Left lung (tissue), 10 donors: Measurements from ENCODE around the gene INS. TPM values are rescaled to one million over a fixed set of nuclear protein-coding genes. Genes with fewer than 3 reads are reported as not detected.
A peak's percentile ranks its signal among the peaks of the same experiment; 100 is the strongest.

Source experiments
- ATAC-seq: fragments of 200-7000 bp; cut with Tn5 transposase; one replicate; pipeline ENCODE4 v1.9.1; 2020; ENCODE audit warnings: moderate library complexity
- DNase-seq, 4 donors: peaks; one replicate each; pipeline ENCODE4 v3.0.0-alpha.2; 2013 to 2020
- H3K27ac ChIP-seq, 2 donors: fragments of 200-600 bp; sonication (generic) in 1 of 2; one replicate each; pipeline versions ENCODE4 v1.5.0 to v1.8.0; 2020 to 2021
- H3K27me3 ChIP-seq, 2 donors: fragments of 200-600 bp; sonication (generic) in 1 of 2; one replicate each; pipeline versions ENCODE4 v1.5.0 to v1.8.0; 2020 to 2021
- H3K36me3 ChIP-seq, 2 donors: fragments of 200-600 bp; sonication (generic) in 1 of 2; one replicate each; pipeline versions ENCODE4 v1.5.0 to v1.8.0; 2020 to 2021
- H3K4me1 ChIP-seq, 2 donors: fragments of 200-600 bp; one replicate each; pipeline ENCODE4 v1.8.0; 2021
- H3K4me3 ChIP-seq, 2 donors: fragments of 200-600 bp; sonication (generic) in 1 of 2; one replicate each; pipeline versions ENCODE4 v1.5.0 to v1.8.0; 2020 to 2021; ENCODE audit warnings: mild to moderate bottlenecking in 1 of 2
- H3K9me3 ChIP-seq, 2 donors: fragments of 200-600 bp; sonication (generic) in 1 of 2; one replicate each; pipeline versions ENCODE4 v1.5.0 to v1.8.0; 2020 to 2021
- intact Hi-C, 2 donors: fragments of 100-400 bp; cut with DNase I; formaldehyde crosslinking; loops; one replicate each; pipeline versions ENCODE4 v1.11.2 to v1.14.2; 2022
- polyA plus RNA-seq, 6 donors: library from polyadenylated mRNA; unstranded; fragments of 120-200 nt; gene quantifications; one replicate each; pipeline ENCODE4 v1.2.1, GENCODE V29; 2013; ENCODE audit not compliant: insufficient read length in 6 of 6
- total RNA-seq, 2 donors: library from RNA; stranded (reverse); fragmentation: NEBNext Ultra II Directional; extraction: Animal tissue kit (Norgen Biotek cat#: 25700); gene quantifications; one replicate each; pipeline ENCODE4 v1.2.1, GENCODE V29; 2021
- TF ChIP-seq, protein P1 (sequence below), 2 donors: fragments of 200-600 bp; sonication (generic) in 1 of 2; IDR thresholded peaks; one replicate each; pipeline versions ENCODE4 v1.5.0 to v1.8.0; 2021; ENCODE audit warnings: antibody characterized with exemption in 2 of 2
- donor health status: DM: no; HTN: yes; CAD: no.
- donor health status: DM: no; HTN: no; CAD: no.

INS gene
- total and polyA plus RNA-seq, 8 donors = not detected

- no peaks in the 10 kb centered on the region for H3K9me3 ChIP-seq
- peaks cover 0 to 44% of the 10 kb centered on the region in 2 donors for H3K27me3 ChIP-seq
- TF ChIP-seq, protein P1, sequence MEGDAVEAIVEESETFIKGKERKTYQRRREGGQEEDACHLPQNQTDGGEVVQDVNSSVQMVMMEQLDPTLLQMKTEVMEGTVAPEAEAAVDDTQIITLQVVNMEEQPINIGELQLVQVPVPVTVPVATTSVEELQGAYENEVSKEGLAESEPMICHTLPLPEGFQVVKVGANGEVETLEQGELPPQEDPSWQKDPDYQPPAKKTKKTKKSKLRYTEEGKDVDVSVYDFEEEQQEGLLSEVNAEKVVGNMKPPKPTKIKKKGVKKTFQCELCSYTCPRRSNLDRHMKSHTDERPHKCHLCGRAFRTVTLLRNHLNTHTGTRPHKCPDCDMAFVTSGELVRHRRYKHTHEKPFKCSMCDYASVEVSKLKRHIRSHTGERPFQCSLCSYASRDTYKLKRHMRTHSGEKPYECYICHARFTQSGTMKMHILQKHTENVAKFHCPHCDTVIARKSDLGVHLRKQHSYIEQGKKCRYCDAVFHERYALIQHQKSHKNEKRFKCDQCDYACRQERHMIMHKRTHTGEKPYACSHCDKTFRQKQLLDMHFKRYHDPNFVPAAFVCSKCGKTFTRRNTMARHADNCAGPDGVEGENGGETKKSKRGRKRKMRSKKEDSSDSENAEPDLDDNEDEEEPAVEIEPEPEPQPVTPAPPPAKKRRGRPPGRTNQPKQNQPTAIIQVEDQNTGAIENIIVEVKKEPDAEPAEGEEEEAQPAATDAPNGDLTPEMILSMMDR (IDR thresholded peaks at IDR 0.05) = no peak
- H3K4me3 ChIP-seq = no peak overlapping the region
- no peaks in the 10 kb centered on the region for H3K36me3 ChIP-seq
- ATAC-seq (no peak), DNase-seq (no peak)
- H3K27ac ChIP-seq = no peak overlapping the region
- no peaks in the 10 kb centered on the region for H3K4me1 ChIP-seq
- intact Hi-C loops = no loop called here
Observed at GRCh38 chr11:2123628-2123960, 37.4 kb downstream of the INS start.

GRCh38 chr11:2122907-2123627 lies 37.9 kb downstream of the INS start:
- ATAC-seq = no peak
- no peak overlapping the region for H3K27ac ChIP-seq
- TF ChIP-seq, protein P1 (IDR thresholded peaks at IDR 0.05) = no peak
- H3K4me1 ChIP-seq = no peaks in the 10 kb centered on the region
- H3K36me3 ChIP-seq = no peaks in the 10 kb centered on the region
- intact Hi-C loops = no loop called here
- peaks cover 0 to 39% of the 10 kb centered on the region in 2 donors for H3K27me3 ChIP-seq
- DNase-seq = peak in 1 of 4 donors; percentile 47
- no peaks in the 10 kb centered on the region for H3K9me3 ChIP-seq
- H3K4me3 ChIP-seq = no peak overlapping the region

GRCh38 chr11:2122222-2122906 lies 38.6 kb downstream of the INS start:
- H3K9me3 ChIP-seq = peaks cover 0 to 2% of the 10 kb centered on the region in 2 donors
- H3K4me1 ChIP-seq = no peaks in the 10 kb centered on the region
- no peaks in the 10 kb centered on the region for H3K36me3 ChIP-seq
- H3K27ac ChIP-seq = no peak overlapping the region
- intact Hi-C loops = no loop called here
- ATAC-seq (no peak), DNase-seq (peak in 1 of 4 donors; percentile 72)
- no peak overlapping the region for H3K4me3 ChIP-seq
- peaks cover 0 to 38% of the 10 kb centered on the region in 2 donors for H3K27me3 ChIP-seq
- TF ChIP-seq, protein P1 (IDR thresholded peaks at IDR 0.05) = no peak

GRCh38 chr11:2121227-2122130 lies 39.5 kb downstream of the INS start:
- H3K27me3 ChIP-seq = peaks cover 0 to 38% of the 10 kb centered on the region in 2 donors
- no peak overlapping the region for H3K27ac ChIP-seq
- H3K4me1 ChIP-seq = no peaks in the 10 kb centered on the region
- no peak for ATAC-seq
- DNase-seq = peak in 1 of 4 donors; percentile 63
- H3K4me3 ChIP-seq = no peak overlapping the region
- TF ChIP-seq, protein P1 (IDR thresholded peaks at IDR 0.05) = no peak
- H3K36me3 ChIP-seq = no peaks in the 10 kb centered on the region
- peaks cover 0 to 9% of the 10 kb centered on the region in 2 donors for H3K9me3 ChIP-seq
- intact Hi-C loops = no loop called here
